ENCODE data around the gene SEPTIN5. TPM values are rescaled to one million over a fixed set of nuclear protein-coding genes. Genes with fewer than 3 reads are reported as not detected.
"Not testable (repeated sequence)": the region's sequence is repeated elsewhere in the genome, so short reads cannot be mapped to it uniquely, and the experiment has no call there.

Gene SEPTIN5
- total RNA-seq, 3 donors from 2014 or later: 1.2 to 17.8 (median 2.7) TPM

DNA sequence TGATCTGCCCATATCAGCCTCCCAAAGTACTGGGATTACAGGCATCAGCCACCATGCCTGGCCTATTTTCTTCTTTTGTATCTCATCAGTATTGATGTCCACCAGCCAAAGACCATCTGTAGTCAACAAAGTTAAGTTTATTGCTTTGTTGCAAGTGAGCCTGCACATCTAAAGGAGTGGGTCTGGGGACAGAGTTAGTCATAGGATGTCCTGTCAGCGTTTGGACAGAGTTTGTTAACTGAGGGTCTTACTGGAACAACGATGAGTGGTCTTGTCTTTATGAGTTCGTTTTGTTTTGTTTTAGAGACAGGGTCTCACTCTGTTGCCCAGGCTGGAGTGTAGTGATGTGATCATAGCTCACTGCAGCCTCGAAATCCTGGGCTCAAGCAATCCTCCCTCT lies 40.6 kb upstream of the SEPTIN5 start:
- DNase-seq: no peak
- TF ChIP-seq, protein P1, sequence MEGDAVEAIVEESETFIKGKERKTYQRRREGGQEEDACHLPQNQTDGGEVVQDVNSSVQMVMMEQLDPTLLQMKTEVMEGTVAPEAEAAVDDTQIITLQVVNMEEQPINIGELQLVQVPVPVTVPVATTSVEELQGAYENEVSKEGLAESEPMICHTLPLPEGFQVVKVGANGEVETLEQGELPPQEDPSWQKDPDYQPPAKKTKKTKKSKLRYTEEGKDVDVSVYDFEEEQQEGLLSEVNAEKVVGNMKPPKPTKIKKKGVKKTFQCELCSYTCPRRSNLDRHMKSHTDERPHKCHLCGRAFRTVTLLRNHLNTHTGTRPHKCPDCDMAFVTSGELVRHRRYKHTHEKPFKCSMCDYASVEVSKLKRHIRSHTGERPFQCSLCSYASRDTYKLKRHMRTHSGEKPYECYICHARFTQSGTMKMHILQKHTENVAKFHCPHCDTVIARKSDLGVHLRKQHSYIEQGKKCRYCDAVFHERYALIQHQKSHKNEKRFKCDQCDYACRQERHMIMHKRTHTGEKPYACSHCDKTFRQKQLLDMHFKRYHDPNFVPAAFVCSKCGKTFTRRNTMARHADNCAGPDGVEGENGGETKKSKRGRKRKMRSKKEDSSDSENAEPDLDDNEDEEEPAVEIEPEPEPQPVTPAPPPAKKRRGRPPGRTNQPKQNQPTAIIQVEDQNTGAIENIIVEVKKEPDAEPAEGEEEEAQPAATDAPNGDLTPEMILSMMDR (IDR thresholded peaks at IDR 0.05): no peak
- H3K36me3 ChIP-seq (ENCODE audit: low read depth): no peaks in the 10 kb centered on the region
- intact Hi-C loops (cut with DNase I, micrococcal nuclease): no loop called here
- ATAC-seq: no peak
- H3K4me3 ChIP-seq: no peak overlapping the region
- no peaks in the 10 kb centered on the region for H3K4me1 ChIP-seq (ENCODE audit: low read depth)
- H3K9me3 ChIP-seq: no peaks in the 10 kb centered on the region

DNA sequence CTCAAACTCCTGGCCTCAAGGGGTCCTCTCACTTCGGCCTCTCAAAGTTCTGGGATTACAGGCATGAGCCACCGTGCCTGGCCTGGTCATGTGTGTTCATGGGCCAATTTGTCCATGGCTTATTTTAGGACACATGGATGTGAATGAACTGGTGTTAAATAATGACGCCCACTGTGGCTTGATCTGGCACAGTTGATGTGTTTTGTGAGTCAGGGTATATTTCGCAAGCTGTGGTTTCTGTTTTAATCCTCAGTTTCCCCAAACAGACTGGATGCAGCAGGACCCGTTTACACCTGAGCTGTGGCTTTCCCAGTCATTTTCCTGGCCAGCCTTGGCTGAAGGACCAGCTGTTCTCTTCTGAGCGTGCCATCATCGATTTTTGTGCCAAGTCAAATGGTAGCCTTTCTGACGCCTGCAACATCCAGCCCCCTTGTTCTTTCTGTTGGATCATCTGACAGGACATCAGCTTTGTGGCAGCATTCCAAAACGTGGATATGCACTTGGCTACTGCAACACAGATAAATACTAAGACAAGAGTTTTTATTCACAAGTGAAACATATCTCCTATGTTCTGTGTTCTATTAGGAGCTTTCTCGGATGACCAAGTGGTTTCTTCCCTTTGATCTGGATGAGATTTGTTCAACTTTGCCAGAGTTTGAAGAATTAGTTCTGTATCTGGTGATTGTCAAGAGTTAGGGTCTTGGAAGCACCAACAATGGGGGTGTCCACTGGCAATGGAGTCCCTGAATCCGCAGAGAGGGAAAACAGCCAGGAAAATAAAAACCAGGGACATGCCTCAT lies 40.0 kb upstream of the SEPTIN5 start:
- intact Hi-C loops (cut with DNase I, micrococcal nuclease): no loop called here
- H3K9me3 ChIP-seq: no peaks in the 10 kb centered on the region
- TF ChIP-seq, protein P1 (IDR thresholded peaks at IDR 0.05): no peak
- no peaks in the 10 kb centered on the region for H3K36me3 ChIP-seq (ENCODE audit: low read depth)
- no peak overlapping the region for H3K4me3 ChIP-seq
- no peaks in the 10 kb centered on the region for H3K4me1 ChIP-seq (ENCODE audit: low read depth)
- DNase-seq: no peak
- no peak for ATAC-seq

DNA sequence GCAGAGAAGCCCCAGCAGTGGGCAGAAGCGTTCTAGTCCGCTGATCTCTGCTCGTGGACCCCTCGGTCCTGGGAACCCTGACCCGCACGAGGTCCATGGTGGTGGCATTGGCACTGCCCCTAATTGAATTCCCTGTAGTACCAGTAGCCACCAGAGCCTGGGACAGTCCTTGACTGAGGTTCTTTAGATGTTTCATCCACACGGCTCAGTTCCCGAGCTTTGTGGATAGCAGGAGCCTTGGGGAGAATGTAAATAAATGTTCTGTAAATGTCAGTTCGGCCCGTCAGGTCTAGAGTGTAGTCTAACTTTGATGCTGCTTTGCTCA lies 39.4 kb upstream of the SEPTIN5 start:
- ATAC-seq (no peak), DNase-seq (no peak)
- no peaks in the 10 kb centered on the region for H3K9me3 ChIP-seq
- TF ChIP-seq, protein P1 (IDR thresholded peaks at IDR 0.05): no peak
- H3K36me3 ChIP-seq (ENCODE audit: low read depth): no peaks in the 10 kb centered on the region
- intact Hi-C loops (cut with DNase I, micrococcal nuclease): no loop called here
- no peaks in the 10 kb centered on the region for H3K4me1 ChIP-seq (ENCODE audit: low read depth)
- H3K4me3 ChIP-seq: no peak overlapping the region

DNA sequence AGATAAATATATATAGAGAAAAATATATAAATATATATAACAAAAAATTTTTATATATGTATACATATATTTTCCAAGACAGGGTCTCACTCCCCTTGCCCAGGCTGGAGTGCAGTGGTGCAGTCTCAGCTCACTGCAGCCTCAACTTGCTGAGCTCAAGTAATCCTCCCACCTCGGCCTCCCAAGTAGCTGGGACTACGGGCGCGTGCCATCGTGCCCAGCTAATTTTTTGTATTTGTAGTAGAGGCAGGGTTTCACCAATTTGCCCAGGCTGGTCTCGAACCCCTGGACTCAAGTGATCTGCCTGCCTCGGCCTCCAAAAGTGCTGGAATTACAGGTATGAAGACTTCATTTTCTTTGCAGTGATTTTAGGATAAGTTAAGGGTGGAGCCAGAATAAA lies 38.9 kb upstream of the SEPTIN5 start:
- no peak for DNase-seq

DNA sequence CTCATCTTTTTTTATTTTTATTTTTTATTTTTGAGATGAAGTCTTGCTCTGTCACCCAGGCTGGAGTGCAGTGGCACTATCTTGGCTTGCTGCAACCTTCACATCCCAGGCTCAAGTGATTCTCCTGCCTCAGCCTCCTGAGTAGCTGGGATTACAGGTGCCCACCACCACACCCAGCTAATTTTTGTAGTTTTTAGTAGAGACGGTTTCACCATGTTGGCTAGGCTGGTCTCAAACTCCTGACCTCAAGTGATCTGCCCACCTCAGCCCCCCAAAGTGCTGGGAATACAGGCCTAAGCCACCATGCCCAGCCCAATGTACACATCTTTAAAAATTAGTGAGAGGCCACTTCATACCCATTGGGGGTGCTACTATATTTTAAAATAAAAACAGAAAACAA lies 37.9 kb upstream of the SEPTIN5 start:
- ATAC-seq; H3K9me3 ChIP-seq; H3K4me3 ChIP-seq; H3K36me3 ChIP-seq (ENCODE audit: low read depth); intact Hi-C loops (cut with DNase I, micrococcal nuclease); DNase-seq; H3K4me1 ChIP-seq (ENCODE audit: low read depth): not testable (repeated sequence)

More for the DNA sequence above, 38.9 kb upstream of the SEPTIN5 start:
- H3K36me3 ChIP-seq (ENCODE audit: low read depth): no peaks in the 10 kb centered on the region
- ATAC-seq: no peak
- H3K4me3 ChIP-seq: no peak overlapping the region
- TF ChIP-seq, protein P1 (IDR thresholded peaks at IDR 0.05): no peak
- no peaks in the 10 kb centered on the region for H3K4me1 ChIP-seq (ENCODE audit: low read depth)
- intact Hi-C loops (cut with DNase I, micrococcal nuclease): no loop called here
- no peaks in the 10 kb centered on the region for H3K9me3 ChIP-seq

DNA sequence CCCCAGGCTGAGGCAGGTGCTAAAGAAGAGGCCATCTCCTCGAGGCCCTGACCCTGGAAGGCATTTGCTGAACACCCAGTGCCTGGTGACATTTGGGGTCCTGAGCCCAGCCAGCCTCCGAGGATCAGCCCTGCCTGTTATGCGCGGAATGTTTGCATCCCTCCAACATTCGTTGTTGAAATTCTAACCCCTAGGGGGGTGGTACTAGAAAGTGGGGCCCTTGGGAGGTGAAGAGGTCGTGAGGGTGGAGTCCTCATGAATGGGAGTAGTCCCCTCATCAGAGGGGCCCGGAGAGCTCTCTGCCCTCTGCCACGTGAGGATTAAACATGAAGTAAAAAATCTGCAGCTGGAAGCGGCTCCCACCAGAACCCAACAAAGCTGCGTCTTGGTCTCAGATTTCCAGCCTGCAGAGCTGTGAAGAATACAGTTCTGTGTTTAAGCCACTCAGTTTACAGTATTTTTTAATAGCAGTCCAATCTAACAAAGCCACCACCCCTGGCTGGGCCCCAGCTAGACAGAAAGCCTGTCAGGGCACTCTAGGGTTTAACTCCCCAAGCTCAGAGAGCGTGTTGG lies 35.3 kb upstream of the SEPTIN5 start:
- no peaks in the 10 kb centered on the region for H3K36me3 ChIP-seq (ENCODE audit: low read depth)
- DNase-seq (no peak), ATAC-seq (no peak)
- intact Hi-C loops (cut with DNase I, micrococcal nuclease): no loop called here
- no peaks in the 10 kb centered on the region for H3K4me1 ChIP-seq (ENCODE audit: low read depth)
- TF ChIP-seq, protein P1 (IDR thresholded peaks at IDR 0.05): no peak
- H3K4me3 ChIP-seq: no peak overlapping the region
- H3K9me3 ChIP-seq: no peaks in the 10 kb centered on the region
